ES-I3 (cell line): ENCODE results near the gene RNU7-1.

Source experiments
- H3K36me3 ChIP-seq: 2 replicates; pipeline ENCODE4 v1.6.1; 2013; ENCODE audit warnings: mild to moderate bottlenecking, low read length, control low read depth, moderate library complexity; ENCODE audit not compliant: insufficient read depth
- H3K4me1 ChIP-seq: 2 replicates; pipeline ENCODE4 v1.6.1; 2013; ENCODE audit warnings: mild to moderate bottlenecking, control low read depth, low read length; ENCODE audit not compliant: insufficient read depth
- H3K9ac ChIP-seq: 2 replicates; pipeline ENCODE4 v1.6.1; 2013; ENCODE audit warnings: low read depth, mild to moderate bottlenecking, low read length, moderate library complexity
- H3K9me3 ChIP-seq: 2 replicates; pipeline ENCODE4 v1.6.1; 2013; ENCODE audit warnings: mild to moderate bottlenecking, low read length, moderate library complexity; ENCODE audit not compliant: control insufficient read depth, insufficient read depth

Gene RNU7-1

GRCh38 chr12:6951551-6952120 is 8.0 kb downstream of the RNU7-1 start:
- Histone ChIP-seq H3K9me3 (no peaks in the 10 kb centered on the region), H3K9ac (no peak overlapping the region), H3K36me3 (no peaks in the 10 kb centered on the region), H3K4me1 (peaks cover 32% of the 10 kb centered on the region)

- Histone ChIP-seq H3K9ac (no peak overlapping the region), H3K9me3 (no peaks in the 10 kb centered on the region), H3K36me3 (no peaks in the 10 kb centered on the region), H3K4me1 (peaks cover 32% of the 10 kb centered on the region)
Measured at GRCh38 chr12:6952121-6952862, 8.7 kb downstream of the RNU7-1 start.

GRCh38 chr12:6952863-6953441 is 9.3 kb downstream of the RNU7-1 start:
- Histone ChIP-seq H3K9ac (no peak overlapping the region), H3K9me3 (no peaks in the 10 kb centered on the region), H3K4me1 (peaks cover 32% of the 10 kb centered on the region), H3K36me3 (no peaks in the 10 kb centered on the region)

- H3K36me3 ChIP-seq: no peaks in the 10 kb centered on the region
- peaks cover 32% of the 10 kb centered on the region for H3K4me1 ChIP-seq
- H3K9ac ChIP-seq: no peak overlapping the region; the same call in 1 of the 2 replicates
- no peaks in the 10 kb centered on the region for H3K9me3 ChIP-seq
Measured at GRCh38 chr12:6953442-6954315, 10.1 kb downstream of the RNU7-1 start.

GRCh38 chr12:6954316-6955107 is 10.9 kb downstream of the RNU7-1 start:
- H3K9me3 ChIP-seq: no peaks in the 10 kb centered on the region
- H3K4me1 ChIP-seq: peaks cover 32% of the 10 kb centered on the region
- H3K9ac ChIP-seq: no peak overlapping the region
- no peaks in the 10 kb centered on the region for H3K36me3 ChIP-seq

- Histone ChIP-seq H3K9me3 (no peaks in the 10 kb centered on the region), H3K9ac (no peak overlapping the region), H3K4me1 (peaks cover 32% of the 10 kb centered on the region), H3K36me3 (no peaks in the 10 kb centered on the region)
Measured at GRCh38 chr12:6955108-6956020, 11.7 kb downstream of the RNU7-1 start.

- H3K9ac ChIP-seq: no peak overlapping the region
- H3K36me3 ChIP-seq: no peaks in the 10 kb centered on the region
Measured at GRCh38 chr12:6956021-6956727, 12.6 kb downstream of the RNU7-1 start.

GRCh38 chr12:6957151-6957701 is 13.6 kb downstream of the RNU7-1 start:
- no peaks in the 10 kb centered on the region for H3K9me3 ChIP-seq
- peaks cover 23% of the 10 kb centered on the region for H3K4me1 ChIP-seq
- H3K9ac ChIP-seq: no peak overlapping the region
- H3K36me3 ChIP-seq: no peaks in the 10 kb centered on the region

More at GRCh38 chr12:6956021-6956727, 12.6 kb downstream of the RNU7-1 start:
- Histone ChIP-seq H3K9me3 (no peaks in the 10 kb centered on the region), H3K4me1 (peaks cover 29% of the 10 kb centered on the region)

GRCh38 chr12:6957741-6958608 is 14.4 kb downstream of the RNU7-1 start:
- H3K9ac ChIP-seq: no peak overlapping the region; the same call in 1 of the 2 replicates

GRCh38 chr12:6958609-6959057 is 15.0 kb downstream of the RNU7-1 start:
- Histone ChIP-seq H3K9ac (no peak overlapping the region), H3K4me1 (peaks cover 16% of the 10 kb centered on the region), H3K36me3 (no peaks in the 10 kb centered on the region), H3K9me3 (no peaks in the 10 kb centered on the region)

More at GRCh38 chr12:6957741-6958608, 14.4 kb downstream of the RNU7-1 start:
- H3K9me3 ChIP-seq: no peaks in the 10 kb centered on the region
- H3K36me3 ChIP-seq: no peaks in the 10 kb centered on the region
- H3K4me1 ChIP-seq: peaks cover 23% of the 10 kb centered on the region

- H3K4me1 ChIP-seq: peaks cover 15% of the 10 kb centered on the region; the same call in 1 of the 2 replicates
- no peak overlapping the region for H3K9ac ChIP-seq
Measured at GRCh38 chr12:6959058-6959804, 15.6 kb downstream of the RNU7-1 start.

More at GRCh38 chr12:6959058-6959804, 15.6 kb downstream of the RNU7-1 start:
- Histone ChIP-seq H3K36me3 (no peaks in the 10 kb centered on the region), H3K9me3 (no peaks in the 10 kb centered on the region)
